Measurements from ENCODE around the gene ERCC8.
"Not testable (repeated sequence)": the region's sequence is repeated elsewhere in the genome, so short reads cannot be mapped to it uniquely, and the experiment has no call there.

ERCC8 gene

DNA sequence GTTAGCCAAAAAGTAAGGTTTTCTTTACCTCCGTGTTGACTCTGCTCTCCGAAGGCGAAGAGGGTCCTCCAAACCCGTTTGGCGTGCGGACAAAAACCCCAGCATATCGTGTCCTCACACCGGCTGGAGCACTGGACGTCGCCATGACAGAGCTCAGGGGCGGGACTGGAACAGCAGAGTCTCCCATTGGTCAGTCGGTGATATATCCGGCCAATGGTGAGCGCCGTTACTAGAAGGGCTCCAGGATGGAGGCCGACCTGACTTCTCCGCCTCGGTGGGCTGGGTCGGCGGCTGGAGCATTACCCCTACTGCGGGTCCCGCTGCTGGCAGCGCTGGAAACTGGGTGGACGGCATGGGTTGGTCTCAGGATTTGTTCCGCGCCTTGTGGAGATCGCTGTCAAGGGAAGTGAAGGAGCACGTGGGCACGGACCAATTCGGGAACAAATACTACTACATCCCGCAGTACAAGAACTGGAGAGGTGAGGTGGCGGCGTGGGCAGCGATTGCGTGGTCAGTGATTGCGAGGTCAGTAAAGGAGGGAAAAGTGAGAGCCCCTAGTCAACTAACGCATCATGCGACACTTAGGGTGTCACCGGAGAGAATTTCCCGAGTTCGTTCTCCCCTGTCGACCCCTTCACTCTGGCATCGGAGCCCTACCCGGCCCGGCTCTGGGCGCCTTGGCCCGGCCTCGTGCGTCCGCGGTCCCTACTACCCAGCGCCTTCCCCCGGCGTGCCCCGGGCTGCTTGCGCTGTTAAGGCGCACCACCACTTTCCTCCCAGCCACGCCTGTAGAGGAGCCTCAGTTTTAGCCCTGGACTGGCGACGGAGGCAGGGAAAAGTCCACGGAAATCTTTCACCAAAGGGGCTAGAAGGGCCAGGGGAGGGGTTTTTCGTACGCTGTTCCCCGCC lies at the start of gene ERCC8, which contains the start of gene NDUFAF2:
Gene ERCC8, minus strand, starts transcription at position 167 of the 909 bp plus-strand sequence. Its CDS starts 62 bp downstream, at position 105.
Gene NDUFAF2, plus strand, starts transcription at position 302 of the 909 bp plus-strand sequence. Its CDS starts 51 bp downstream, at position 353.
- peak; percentile 93 to 97 for DNase-seq

DNA sequence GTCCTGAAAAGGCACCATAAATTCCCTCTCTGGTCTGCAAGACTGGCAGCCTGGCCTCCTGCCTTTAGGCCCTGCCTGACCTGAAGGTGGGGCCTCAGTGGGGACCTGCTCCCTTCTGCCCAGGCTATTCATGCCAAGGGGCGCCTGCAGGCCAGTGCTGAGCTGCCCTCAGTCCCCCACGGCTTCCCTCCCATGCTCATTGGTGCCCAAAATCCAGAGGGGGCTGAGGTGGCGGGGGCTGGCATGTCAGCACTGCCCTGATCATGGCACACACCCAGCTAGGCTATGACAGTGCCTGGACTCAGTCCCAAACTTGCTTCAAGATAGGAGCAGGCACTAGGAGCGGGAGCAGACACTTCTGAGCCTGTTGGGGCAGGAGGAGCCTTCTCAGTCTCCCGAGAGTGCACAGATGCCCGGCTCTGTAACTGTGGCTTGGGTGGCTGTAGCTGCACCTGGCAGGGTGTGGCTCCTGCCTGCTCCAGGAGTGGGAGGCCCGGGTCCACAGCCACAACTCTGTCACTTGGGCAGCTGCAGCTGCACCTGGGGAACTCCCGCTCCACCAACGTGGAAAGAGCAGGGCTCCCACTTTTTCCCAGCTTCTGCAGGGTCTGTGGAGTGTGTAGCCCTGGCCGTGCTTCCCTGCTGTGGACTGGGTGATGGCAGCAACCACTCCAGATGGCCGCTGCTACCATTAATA lies 49.2 kb upstream of the ERCC8 start:
- no peak for DNase-seq

DNA sequence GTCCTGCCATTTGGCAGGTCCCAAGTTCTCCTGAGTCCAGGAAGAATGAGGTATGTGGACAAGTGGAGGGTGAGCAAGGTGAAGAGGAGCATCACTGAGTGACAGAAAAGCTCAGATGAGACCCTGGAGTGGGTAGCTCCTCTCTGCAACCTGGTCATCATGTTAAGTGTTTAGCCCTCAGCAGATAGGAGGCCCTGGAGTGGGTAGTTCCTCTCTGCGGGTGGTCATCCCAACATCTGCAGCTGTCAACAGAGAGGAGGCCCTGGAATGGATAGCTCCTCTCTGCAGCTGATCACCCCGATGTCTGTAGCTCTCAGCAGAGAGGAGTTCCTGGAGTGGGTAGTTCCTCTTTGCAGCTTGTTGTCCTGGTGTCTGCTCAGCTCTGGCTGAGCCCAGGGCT lies 48.6 kb upstream of the ERCC8 start:
- no peak for DNase-seq

DNA sequence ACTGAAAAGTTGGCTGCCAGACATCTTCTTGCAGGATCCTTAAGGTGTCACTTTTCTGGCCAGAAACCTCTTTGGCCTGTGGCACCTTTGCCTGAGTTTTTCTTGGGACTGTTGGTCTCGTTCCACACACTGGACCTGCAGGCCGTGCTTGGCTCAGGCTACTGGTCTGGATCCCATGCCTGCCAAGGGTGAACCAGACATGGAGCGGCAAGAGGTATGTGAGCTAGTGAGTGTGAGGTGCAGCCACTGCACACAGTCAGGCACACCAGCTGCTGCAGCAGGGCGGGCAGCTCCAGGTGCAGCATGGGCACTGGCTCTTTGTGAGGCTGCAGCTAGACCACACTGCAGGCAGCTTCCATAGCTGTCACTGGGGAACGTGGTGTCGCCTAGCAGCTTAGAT lies 48.0 kb upstream of the ERCC8 start:
- DNase-seq, result no peak

- DNase-seq, result no peak
Measured at GRCh38 chr5:60989790-60990189, 44.9 kb upstream of the ERCC8 start.

DNA sequence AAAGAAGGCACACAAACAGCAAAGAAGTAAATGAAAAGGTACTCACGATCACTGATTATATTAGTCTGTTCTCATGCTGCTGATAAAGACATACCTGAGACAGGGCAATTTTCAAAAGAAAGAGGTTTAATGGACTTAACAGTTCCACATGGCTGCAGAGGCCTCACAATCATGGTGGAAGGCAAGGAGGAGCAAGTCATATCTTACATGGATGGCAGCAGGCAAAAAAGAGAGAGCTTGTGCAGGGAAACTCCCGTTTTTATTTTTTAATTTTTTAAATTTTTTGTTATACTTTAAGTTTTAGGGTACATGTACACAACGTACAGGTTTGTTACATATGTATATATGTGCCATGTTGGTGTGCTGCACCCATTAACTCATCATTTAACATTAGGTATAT lies 37.3 kb upstream of the ERCC8 start:
- DNase-seq, result not testable (repeated sequence)

DNA sequence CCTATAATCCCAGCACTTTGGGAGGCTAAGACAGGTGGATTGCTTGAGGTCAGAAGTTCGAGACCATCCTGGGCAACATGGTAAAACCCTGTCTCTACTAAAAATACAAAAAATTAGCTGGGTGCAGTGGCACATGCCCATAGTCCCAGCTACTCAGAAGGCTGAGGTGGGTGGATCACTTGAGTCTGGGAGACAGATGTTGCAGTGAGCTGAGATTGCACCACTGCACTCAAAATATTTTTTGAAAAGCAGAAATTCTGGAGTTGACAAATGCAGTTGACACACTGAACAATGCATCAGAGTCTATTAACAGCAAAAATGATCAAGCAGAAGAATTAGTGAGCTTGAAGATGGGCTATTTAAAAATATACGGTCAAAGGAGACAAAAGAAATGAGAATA lies 35.6 kb upstream of the ERCC8 start:
- DNase-seq, result no peak

DNA sequence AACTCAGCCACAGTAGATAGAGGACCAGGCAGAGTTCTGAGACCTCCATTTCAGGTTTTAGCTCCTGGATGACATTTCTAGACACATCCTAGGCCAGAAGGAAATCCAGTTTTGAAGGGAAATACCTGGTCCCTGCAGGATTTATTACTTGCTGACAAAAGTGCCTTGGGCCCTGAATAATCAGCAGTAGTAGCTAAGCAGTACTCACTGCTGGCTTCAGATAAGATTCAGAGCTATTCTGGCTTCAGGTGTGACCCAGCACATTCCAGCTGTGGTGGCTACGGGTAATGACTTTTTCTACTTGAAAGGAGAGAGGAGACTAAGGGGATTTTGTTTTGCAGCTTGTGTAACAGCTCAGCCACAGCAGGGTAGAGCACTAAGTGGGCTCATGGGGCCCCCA lies 34.1 kb upstream of the ERCC8 start:
- DNase-seq, result no peak

DNA sequence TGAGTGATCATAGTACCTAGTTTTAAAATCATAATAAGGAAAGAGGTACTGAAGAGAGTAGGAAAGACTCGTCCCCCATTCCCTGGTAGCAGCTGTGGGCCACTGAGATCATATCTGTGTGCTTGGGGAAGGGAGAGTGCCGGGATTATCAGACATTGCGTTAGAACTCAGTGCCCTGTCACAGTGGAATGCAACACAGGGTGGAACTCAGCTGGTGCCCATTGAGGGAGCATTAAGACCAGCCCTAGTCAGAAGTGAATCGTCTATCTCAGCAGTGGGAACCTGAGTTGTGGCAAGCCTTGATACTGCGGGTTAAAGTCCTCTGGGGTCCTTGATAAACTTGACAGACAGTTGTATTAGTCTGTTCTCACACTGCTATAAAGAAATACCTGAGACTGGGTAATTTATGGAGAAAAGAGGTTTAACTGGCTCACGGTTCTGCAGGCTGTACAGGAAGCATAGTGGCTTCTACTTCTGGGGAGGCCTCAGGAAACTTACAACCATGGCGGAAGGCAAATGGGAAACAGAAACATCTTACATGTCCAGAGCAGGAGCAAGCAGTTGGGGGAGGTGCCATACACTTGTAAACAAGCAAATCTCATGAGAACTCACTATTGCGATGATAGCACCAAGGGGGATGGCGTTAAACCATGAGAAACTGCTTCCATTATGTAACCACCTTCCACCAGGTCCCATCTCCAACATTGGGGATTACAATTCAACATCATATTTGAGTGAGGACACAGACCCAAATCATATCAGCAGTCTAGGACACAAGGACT lies 33.3 kb upstream of the ERCC8 start:
- DNase-seq, result no peak

GRCh38 chr5:60972231-60972630 lies 27.4 kb upstream of the ERCC8 start:
- no peak for DNase-seq

DNA sequence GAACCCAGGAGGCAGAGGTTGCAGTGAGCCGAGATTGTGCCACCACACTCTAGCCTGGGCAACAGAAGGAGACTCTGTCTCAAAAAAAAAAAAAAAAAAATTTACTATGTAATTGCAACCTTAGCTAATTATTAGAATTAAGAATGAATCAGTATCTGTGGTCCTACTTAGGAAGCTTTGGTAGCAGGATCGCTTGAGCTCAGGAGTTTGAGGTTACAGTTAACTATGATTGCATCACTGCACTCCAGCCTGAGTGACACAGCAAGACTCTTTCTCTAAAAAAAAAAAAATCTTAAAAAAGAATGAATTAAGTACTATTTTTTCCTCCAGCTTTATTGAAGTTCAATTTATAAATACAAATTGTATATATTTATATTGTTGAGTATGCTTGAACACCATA lies 16.8 kb upstream of the ERCC8 start:
- DNase-seq, result peak; percentile 42 to 61

DNA sequence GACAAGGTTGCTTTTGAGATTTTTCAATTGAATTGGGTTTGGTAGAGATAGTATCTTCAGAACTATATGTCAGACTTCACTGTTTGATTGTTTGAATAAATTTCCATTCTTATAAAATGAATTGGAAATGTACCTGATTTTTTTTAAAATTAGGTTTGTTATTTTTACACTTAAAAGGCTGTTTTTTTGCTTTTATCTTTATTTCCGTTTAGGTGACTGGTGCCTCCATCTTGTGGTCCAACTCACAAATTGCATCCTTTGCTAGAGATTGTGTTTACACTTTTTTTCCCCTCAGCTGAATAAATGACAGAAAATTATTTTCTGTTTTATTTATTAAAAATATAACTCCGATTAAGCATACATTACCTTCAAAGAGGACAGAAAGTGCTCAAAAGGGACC lies 15.7 kb upstream of the ERCC8 start:
- DNase-seq, result peak; percentile 31 to 46

DNA sequence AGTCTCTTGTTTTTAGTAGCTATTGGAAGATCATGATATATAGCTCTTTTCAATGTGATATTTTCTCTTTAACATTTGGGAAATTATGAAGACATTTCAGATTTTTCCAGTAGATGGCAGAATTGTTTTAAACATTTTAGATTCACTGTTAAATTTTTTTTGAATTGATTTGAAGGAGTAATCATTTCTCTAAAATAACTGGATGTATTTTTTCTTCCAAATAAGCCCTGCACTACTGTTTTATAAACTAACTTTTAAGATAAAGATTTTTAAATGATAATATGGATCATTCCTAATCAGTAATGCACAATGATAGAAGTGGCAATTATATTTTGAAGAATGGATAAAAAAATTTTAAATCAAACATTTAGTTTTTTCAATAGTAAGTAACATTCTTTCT lies 14.3 kb upstream of the ERCC8 start:
- peak; percentile 58 to 67 for DNase-seq

GRCh38 chr5:60958712-60959111 lies 13.8 kb upstream of the ERCC8 start:
- no peak for DNase-seq

DNA sequence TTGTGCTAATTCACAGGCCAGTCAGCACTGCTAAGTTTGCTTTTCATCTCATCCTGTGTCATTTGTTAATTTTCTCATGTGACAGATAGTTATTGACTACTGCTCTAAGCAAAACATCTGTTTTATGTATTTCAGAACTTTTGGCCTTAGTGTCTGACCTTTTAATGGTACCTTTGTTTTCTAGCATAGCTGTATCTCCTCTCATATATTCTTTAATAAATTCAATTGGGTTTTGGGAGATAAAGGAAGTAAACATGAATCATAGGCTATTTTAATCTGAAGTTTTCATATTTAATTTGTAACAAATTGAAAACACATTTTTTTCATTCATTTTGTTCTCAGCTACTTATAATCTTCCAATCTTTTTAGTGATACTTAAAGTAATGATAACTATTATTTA lies 13.2 kb upstream of the ERCC8 start:
- DNase-seq, result no peak

GRCh38 chr5:60955239-60955638 lies 10.4 kb upstream of the ERCC8 start:
- DNase-seq, result no peak

GRCh38 chr5:60948738-60949137 lies 3.9 kb upstream of the ERCC8 start:
- no peak for DNase-seq

DNA sequence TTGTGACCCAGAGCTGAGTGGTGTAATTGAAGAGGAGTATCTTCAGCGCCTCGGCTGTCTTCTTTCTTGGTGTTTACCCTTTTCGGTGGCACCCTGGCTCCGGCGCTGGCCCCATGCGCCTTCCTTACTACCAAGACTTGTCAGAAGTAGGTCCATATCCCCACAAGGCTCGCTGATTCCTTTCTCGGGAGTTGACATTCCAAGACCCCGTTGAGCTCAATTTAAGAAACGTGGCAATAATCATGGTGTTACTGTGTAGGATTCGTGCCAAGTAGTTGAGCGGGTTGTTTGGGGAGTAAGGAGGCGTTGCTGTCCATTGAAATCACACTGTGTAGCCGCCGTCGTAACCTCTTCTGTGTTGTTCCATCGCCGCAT lies 930 bp upstream of the ERCC8 start:
- peak; percentile 66 to 76 for DNase-seq

GRCh38 chr5:60943624-60944023 lies 1.2 kb downstream of the ERCC8 start:
- no peak for DNase-seq

DNA sequence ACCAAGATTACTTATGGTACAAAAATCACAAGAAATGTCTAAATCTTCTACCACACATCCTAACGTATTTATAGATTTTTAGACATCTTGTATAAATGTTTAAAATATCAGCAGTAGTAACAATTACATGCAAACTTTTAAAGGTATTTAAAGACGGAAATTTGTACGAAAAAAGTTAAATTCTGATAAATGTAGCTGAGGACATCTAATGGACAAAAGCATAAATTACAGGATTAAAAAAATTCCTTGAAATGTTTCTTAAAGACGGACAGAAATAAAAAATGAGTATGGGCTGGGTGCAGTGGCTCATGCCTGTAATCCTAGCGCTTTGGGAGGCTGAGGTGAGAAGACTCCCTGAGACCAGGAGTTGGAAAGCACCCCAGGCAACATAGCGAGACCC lies 15.8 kb downstream of the ERCC8 start:
- peak; percentile 6 to 51 for DNase-seq

GRCh38 chr5:60927450-60927849 lies 17.4 kb downstream of the ERCC8 start:
- DNase-seq, result no peak

GRCh38 chr5:60918466-60918865 lies 26.4 kb downstream of the ERCC8 start:
- DNase-seq, result no peak

GRCh38 chr5:60916646-60917045 lies 28.2 kb downstream of the ERCC8 start:
- DNase-seq, result no peak
